Suppressor macrophage (primary cell): ENCODE data around the gene CRYBA4.

Experiments
- DNase-seq, 4 experiments: peaks; one replicate each; pipeline ENCODE4 v3.0.0-alpha.2; 2020 to 2022

The CRYBA4 gene

GRCh38 chr22:26629988-26630761, 8.4 kb downstream of the CRYBA4 start:
- DNase-seq, result no peak

GRCh38 chr22:26631282-26631681, 9.5 kb downstream of the CRYBA4 start:
- DNase-seq, result no peak

- DNase-seq, result no peak
These were observed 10.8 kb downstream of the CRYBA4 start for GRCh38 chr22:26632422-26633155.

- no peak for DNase-seq
These were observed 12.4 kb downstream of the CRYBA4 start for GRCh38 chr22:26634189-26634588.

GRCh38 chr22:26635117-26635516, 13.4 kb downstream of the CRYBA4 start:
- no peak for DNase-seq

GRCh38 chr22:26636296-26636695, 14.5 kb downstream of the CRYBA4 start:
- no peak for DNase-seq

GRCh38 chr22:26642465-26643417, 21.0 kb downstream of the CRYBA4 start:
- DNase-seq, result no peak

- DNase-seq, result no peak
These were observed 21.8 kb downstream of the CRYBA4 start for GRCh38 chr22:26643418-26644100.

GRCh38 chr22:26646158-26646557, 24.4 kb downstream of the CRYBA4 start:
- no peak for DNase-seq

GRCh38 chr22:26648011-26648497, 26.3 kb downstream of the CRYBA4 start:
- DNase-seq, result peak in 2 of 4 experiments; percentile 31 to 37

- peak; percentile 60 to 89 (median 76) for DNase-seq
These were observed 27.0 kb downstream of the CRYBA4 start for GRCh38 chr22:26648528-26649388.

GRCh38 chr22:26650722-26651421, 29.1 kb downstream of the CRYBA4 start:
- no peak for DNase-seq

GRCh38 chr22:26651815-26652214, 30.1 kb downstream of the CRYBA4 start:
- peak in 3 of 4 experiments; percentile 19 to 42 (median 33) for DNase-seq

GRCh38 chr22:26656891-26657851, 35.4 kb downstream of the CRYBA4 start, which contains the start of gene MIAT:
TSS of gene MIAT (plus strand) at chr22:26657588.
- DNase-seq, result peak in 3 of 4 experiments; percentile 24 to 57 (median 49)

GRCh38 chr22:26658161-26658560, 36.4 kb downstream of the CRYBA4 start:
- DNase-seq, result no peak

GRCh38 chr22:26658671-26659478, 37.1 kb downstream of the CRYBA4 start:
- peak in 3 of 4 experiments; percentile 50 to 63 (median 50) for DNase-seq

GRCh38 chr22:26660356-26660755, 38.6 kb downstream of the CRYBA4 start:
- peak in 2 of 4 experiments; percentile 45 to 58 for DNase-seq
